Glomerular endothelial cell (primary cell): Measurements from ENCODE around the gene UNCX. TPM values are rescaled to one million over a fixed set of nuclear protein-coding genes. Genes with fewer than 3 reads are reported as not detected.
"Not testable (repeated sequence)": the region's sequence is repeated elsewhere in the genome, so short reads cannot be mapped to it uniquely, and the experiment has no call there.

Source experiments
- DNase-seq: peaks from one replicate; pipeline ENCODE4 v3.0.0-alpha.2; 2011; ENCODE audit warnings: low read depth, low spot score; ENCODE audit errors: extremely low read depth
- total RNA-seq: library from RNA; depleted of rRNA; stranded (reverse); fragments of >200 nt; gene quantifications from 2 replicates; pipeline ENCODE4 v1.2.3, GENCODE V29; 2015

The UNCX gene
- total RNA-seq, 1 donor from 2014 or later: not detected

GRCh38 chr7:1274121-1274875 lies 41.6 kb downstream of the UNCX start:
- no peak for DNase-seq

- DNase-seq: no peak
Measured at GRCh38 chr7:1274876-1275375, 42.3 kb downstream of the UNCX start.

GRCh38 chr7:1275451-1276381 lies 43.0 kb downstream of the UNCX start:
- DNase-seq: no peak

DNA sequence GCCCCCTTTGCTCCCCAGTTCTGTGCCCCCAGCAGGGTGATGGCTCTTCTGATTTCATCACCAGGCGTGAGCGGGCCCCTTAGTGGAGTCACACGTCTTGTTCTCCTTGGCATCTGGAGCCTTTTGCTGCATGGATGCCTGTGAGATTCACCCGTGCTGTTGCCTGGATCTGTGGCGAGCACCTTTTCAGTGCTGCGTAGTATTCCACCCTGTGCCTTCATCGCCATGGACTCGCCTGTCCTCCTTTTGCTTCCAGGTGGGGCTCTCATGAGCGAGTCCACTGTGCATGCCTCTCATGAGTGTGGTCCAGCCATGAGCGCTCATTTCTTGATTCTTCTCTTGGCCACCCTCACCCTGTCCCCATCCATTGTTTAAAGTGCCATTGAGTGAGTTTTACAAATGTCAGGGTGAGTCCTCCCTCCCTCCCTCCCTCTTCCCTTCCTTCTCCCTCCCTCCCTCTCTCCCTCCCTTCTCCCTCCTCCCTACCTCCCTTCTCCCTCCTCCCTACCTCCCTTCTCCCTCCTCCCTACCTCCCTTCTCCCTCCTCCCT lies 44.0 kb downstream of the UNCX start:
- DNase-seq: no peak

- DNase-seq: no peak
Measured at GRCh38 chr7:1278543-1278942, 45.9 kb downstream of the UNCX start.

- no peak for DNase-seq
Measured at GRCh38 chr7:1279041-1279440, 46.4 kb downstream of the UNCX start.

DNA sequence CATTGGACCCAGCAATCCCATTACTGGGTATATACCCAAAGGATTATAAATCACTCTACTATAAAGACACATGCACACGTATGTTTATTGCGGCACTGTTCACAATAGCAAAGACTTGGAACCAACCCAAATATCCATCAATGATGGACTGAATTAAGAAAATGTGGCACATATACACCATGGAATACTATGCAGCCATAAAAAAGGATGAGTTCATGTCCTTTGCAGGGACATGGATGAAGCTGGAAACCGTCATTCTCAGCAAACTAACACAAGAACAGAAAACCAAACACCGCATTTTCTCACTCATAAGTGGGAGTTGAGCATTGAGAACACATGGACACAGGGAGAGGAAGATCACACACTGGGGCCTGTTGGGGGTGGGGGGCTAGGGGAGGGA lies 47.2 kb downstream of the UNCX start:
- not testable (repeated sequence) for DNase-seq

- no peak for DNase-seq
Measured at GRCh38 chr7:1281068-1281467, 48.4 kb downstream of the UNCX start.

DNA sequence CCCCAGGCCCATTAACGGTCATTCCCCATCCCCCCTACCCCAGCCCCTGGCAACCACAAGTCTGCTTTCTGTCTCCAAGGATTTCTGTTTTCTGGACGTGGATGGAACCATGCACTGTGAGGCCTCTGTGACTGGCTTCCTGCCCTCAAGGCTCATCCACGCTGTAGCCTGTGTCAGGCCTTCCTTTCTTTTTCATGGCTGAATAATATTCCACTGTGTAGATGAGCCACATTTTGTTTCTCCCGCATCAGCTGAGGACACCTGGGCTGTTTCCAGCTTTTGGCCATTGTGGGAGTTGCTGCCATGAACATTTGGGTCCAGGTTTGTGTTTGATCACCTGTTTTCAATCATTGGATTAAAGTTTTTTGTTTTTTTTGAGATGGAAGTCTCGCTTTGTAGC lies 50.0 kb downstream of the UNCX start:
- no peak for DNase-seq

DNA sequence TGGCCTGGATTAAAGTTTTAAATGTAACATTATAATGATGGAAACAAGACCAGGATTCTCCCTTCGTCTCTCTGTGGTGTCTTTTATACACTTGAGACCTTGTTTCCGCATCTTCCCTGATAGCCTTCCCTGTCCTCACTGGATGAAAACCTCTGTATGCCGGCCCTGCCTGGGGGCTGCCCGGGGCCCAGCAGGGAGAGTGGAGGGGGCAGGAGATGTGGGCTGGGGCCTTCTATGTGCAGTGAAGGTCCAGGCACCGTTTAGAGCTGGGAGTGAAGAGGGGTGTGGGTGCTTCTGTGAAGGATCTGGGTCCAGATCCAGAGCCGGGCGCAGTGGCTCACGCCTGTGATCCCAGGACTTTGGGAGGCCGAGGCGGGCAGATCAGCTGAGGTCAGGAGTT lies 50.7 kb downstream of the UNCX start:
- DNase-seq: no peak

DNA sequence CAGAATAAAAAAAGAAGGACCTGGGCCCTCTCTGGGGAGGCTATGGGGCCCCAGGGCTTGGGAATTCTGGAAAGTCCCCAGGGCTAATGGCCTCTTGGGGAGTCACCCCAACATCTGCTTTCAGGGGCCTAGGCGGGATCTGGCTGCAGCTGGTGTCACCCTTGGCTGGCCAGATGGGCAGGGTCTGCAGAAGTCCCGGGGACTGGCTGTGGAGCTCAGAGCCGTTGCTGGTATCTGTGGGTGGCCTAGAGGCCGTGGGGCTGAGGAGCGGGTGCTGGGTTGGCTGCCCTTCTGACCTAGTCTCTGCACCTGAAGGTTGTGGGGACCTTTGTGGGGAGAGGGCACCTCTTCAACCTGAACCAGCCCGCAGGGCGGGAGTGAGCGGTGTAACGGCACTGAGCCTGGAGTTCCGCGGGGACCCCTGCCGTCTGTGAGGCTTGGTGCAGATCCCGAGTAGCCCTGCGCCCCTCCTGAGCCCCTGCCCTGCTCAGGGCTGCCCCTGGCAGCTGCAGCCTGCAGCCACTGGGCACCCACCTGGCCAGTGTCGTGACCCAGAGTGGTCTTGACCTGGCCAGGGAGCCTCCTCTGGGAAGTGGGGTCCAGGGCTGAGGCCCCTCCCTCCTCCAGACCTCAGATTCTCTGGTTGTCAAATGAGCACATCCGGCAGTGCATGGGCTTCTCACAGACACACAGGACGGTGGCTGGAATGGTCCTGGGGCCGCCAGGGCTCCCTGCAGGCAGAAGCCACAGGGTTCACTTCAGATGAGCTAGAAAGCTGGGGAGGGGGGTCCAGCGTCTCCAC lies 51.5 kb downstream of the UNCX start:
- no peak for DNase-seq

- no peak for DNase-seq
Measured at GRCh38 chr7:1284743-1285458, 52.2 kb downstream of the UNCX start.

GRCh38 chr7:1285556-1286301 lies 53.1 kb downstream of the UNCX start:
- no peak for DNase-seq

Other genes with a start within 250 kb of the UNCX start
- not detected in 2 replicates for gene CYP2W1, start 249.7 kb upstream of the UNCX start, total RNA-seq
- gene GPR146, start 188.3 kb upstream of the UNCX start, total RNA-seq: 5.4 and 33.5 TPM in 2 replicates
- gene GPER1, start 144.8 kb upstream of the UNCX start, total RNA-seq: 1.4 and 1.8 TPM in 2 replicates
- 18.1 and 23.5 TPM in 2 replicates for gene ZFAND2A, start 72.7 kb upstream of the UNCX start, total RNA-seq
- gene MICALL2, start 226.6 kb downstream of the UNCX start, total RNA-seq: 37.4 and 64.9 TPM in 2 replicates